ENCODE measurements around the gene CPED1.

CPED1 gene

DNA sequence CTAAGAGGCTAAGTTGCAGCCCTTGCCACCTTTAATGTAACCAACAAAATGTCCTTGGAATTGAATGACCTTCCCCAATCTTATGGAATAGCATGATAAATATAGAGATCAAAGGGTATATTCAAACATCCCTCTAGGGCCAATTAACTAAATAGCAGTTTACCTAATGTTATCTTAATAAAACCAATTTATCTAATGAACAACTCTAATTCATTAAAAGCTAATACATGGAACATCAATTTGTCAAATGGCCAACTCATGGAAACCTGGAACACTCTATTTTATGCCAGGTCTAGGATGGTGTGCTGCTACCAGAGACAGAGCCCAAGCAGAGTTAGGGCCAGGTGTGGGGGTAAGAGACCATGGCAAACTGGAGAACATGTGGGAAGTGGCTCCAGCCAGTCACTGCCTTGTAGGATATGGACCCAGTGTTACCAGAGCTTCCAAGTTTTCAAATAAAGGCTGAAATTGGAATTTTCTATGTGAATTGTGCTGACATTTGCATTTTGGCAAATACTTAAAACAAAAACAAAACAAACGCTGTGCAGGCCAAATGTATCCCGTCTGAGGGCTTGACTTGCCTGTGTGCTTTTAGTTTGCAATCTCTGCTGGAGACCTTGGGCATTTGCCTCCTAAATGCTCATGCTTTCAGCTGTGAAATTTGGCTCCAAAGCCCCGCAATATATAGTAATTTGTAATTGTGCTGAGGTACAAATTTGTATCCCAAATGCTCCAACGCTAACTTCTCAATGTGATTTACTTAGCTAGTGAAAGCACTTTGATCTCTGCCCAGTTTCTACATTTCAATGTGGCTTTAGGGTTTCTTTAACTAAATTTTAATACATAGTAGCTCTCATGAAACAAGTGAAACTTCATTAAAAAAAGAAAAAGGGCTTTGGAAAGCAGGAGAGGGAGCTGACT, 55.1 kb downstream of the CPED1 start:
- DNase-seq (ENCODE audit: low read depth in 2 of 2), result no peak
- H3K4me3 ChIP-seq (replicated peaks in 1 of 2; ENCODE audit: low read depth in 2 of 2, low read length in 2 of 2), result no peak overlapping the region
- TF ChIP-seq, protein P1, sequence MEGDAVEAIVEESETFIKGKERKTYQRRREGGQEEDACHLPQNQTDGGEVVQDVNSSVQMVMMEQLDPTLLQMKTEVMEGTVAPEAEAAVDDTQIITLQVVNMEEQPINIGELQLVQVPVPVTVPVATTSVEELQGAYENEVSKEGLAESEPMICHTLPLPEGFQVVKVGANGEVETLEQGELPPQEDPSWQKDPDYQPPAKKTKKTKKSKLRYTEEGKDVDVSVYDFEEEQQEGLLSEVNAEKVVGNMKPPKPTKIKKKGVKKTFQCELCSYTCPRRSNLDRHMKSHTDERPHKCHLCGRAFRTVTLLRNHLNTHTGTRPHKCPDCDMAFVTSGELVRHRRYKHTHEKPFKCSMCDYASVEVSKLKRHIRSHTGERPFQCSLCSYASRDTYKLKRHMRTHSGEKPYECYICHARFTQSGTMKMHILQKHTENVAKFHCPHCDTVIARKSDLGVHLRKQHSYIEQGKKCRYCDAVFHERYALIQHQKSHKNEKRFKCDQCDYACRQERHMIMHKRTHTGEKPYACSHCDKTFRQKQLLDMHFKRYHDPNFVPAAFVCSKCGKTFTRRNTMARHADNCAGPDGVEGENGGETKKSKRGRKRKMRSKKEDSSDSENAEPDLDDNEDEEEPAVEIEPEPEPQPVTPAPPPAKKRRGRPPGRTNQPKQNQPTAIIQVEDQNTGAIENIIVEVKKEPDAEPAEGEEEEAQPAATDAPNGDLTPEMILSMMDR (IDR thresholded peaks at IDR 0.05; ENCODE audit: low read depth, low read length), result no peak

DNA sequence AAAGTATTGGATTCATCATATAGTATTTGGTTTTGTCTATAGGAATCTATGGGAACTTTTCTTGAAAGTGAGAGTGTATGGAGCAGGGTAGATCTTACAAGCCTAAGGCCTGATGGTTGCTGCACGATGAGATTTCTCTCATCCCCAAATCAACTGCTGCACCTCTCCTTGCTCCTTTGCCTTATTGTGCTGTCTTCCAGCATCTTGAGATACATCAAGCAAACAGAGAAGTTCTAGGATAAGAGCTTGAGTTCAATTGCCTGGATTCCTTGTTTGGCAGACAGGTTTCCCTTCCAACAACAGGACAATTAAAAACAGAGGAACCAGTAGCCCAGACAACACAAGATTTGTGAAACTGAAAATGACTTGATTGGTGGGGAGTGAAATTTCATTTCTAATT, 56.6 kb downstream of the CPED1 start:
- TF ChIP-seq, protein P1 (IDR thresholded peaks at IDR 0.05; ENCODE audit: low read depth, low read length), result no peak
- no peak for DNase-seq (ENCODE audit: low read depth in 2 of 2)
- H3K4me3 ChIP-seq (replicated peaks in 1 of 2; ENCODE audit: low read depth in 2 of 2, low read length in 2 of 2), result no peak overlapping the region

DNA sequence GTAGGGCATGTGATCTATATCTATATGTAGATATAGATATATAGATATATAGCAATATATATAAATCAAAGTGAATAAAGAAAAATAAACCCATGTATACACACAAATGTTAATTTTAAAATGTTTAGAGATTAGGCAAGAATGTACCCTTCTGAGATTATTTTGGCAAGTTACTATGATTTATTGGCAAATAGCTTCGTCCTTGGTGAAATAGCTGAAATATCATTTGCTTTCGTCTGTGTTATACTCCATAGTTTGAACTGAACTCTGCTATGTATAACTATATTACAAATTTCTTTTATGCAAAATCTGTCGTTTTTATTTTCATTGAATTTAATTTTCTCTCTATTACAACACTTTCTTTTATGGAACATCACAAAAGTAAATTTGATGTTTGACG, 57.5 kb downstream of the CPED1 start:
- DNase-seq (ENCODE audit: low read depth in 2 of 2), result no peak
- TF ChIP-seq, protein P1 (IDR thresholded peaks at IDR 0.05; ENCODE audit: low read depth, low read length), result no peak
- H3K4me3 ChIP-seq (replicated peaks in 1 of 2; ENCODE audit: low read depth in 2 of 2, low read length in 2 of 2), result no peak overlapping the region

DNA sequence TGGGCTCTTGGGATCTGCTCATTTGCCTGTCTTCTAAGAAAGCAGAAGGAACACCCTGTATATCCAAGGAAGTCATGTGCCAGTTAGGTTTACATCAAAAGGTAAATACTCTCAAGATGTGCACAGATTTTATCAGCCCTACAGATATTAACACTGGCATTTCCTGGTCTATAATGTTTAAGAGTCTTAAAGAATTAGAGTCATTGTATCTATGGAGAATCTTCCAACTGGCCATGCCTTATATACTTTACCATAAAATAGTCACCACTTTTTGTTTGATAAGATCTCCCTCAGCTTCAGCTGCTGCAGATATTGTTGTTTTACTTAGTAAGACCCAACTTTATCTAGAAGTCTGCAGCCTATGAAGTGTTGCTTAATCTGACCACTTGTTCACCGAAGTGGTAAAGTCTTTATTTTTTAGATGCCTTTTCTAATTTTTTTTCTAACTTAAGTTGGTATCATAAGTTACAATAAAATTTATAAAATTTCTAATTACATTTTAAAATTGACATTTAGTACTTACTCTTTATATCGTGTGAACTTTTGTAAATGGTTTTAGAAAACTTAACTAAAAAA, 58.5 kb downstream of the CPED1 start:
- no peak overlapping the region for H3K4me3 ChIP-seq (replicated peaks in 1 of 2; ENCODE audit: low read depth in 2 of 2, low read length in 2 of 2)
- no peak for DNase-seq (ENCODE audit: low read depth in 2 of 2)
- TF ChIP-seq, protein P1 (IDR thresholded peaks at IDR 0.05; ENCODE audit: low read depth, low read length), result no peak

DNA sequence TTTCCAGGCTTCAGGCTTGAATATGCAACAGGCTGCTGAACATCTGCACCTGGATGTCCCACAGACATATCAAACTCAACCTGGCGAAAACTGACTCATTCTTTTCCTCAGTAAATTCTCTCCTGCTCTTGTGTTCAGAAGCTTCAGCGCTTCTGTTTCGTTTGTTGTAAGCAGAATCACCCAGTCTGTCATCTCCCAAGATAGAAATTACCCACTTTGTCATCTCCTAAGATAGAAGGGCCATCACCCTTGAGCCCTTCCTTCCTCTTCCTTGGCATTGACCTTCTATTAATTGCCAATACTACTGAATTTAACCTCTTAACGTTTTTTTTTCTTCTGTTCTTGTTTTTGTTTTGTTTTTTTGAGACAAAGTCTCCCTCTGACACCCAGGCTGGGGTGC, 59.7 kb downstream of the CPED1 start:
- TF ChIP-seq, protein P1 (IDR thresholded peaks at IDR 0.05; ENCODE audit: low read depth, low read length), result no peak
- H3K4me3 ChIP-seq (replicated peaks in 1 of 2; ENCODE audit: low read depth in 2 of 2, low read length in 2 of 2), result no peak overlapping the region
- no peak for DNase-seq (ENCODE audit: low read depth in 2 of 2)

DNA sequence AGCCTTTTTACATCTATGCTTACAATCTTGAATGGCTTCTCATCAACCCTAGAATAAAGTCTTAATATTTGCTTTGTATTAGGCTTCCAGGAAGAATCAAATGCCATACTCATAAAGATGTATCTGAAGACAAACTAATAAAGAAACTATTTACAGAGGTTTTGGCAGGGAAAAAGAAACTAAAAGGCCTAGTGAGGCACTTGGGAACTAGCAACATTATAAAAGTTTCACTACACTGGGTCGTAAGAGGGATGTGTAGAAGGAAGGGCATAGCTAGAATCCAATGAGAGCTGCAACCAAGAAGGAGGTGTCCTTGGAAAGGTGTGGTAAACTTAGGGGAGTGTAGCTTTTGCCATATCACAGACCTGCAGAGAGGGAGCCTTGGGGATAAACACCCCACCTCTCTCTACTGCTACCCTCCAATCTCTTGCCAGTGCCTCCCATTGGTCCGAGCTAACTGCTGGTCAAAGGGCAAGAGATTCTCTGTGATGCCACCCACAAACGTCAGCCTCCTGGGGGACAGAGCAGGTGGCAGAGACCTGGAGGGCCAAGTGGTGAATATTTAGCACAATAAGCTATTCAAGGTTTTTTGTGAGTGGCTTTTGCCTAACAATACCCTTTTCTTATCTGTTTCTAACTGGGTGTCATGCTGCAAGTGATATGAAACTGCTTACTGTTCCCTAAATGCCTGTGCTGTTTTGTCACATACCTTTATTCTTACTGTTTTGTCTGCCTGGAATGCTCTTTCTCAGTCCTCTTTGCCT, 60.7 kb downstream of the CPED1 start:
- H3K4me3 ChIP-seq (replicated peaks in 1 of 2; ENCODE audit: low read depth in 2 of 2, low read length in 2 of 2), result no peak overlapping the region
- no peak for DNase-seq (ENCODE audit: low read depth in 2 of 2)
- TF ChIP-seq, protein P1 (IDR thresholded peaks at IDR 0.05; ENCODE audit: low read depth, low read length), result no peak
